ENCODE results near the gene NUP188. TPM values are rescaled to one million over a fixed set of nuclear protein-coding genes. Genes with fewer than 3 reads are reported as not detected.

The NUP188 gene
- total RNA-seq, 1 donor = 30.0 TPM

DNA sequence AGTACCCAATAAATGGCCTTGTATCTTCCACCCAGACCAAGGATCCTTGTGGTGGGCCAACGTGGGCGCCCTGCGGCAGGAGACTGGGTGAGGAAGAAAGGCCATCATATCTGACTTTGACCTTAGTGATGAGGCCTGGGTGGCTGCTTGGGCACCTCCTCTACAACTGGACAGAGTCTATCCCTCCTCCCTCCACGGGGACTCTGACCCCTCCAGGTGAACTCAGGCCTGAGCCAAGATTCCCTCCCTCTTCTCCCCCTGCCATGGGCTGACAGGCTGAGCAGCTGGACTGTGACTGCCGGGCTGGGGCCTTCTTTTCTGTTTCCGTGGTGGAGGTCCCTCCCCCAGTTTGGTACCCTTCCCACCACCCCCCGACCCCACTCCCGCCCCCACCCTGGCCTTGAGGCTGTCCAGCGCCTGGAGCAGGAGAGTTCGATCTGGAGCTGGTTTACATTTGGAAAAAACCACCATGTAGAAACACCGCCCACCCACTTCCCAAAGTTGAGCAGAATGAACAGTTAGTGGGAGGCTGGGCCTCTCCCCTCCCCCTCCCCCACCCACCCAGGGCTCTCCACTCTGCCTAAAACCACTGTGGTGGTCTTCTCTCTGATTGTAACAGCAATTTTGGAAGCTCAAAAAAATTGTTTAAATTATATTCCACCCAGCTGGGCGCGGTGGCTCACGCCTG, 28.0 kb upstream of the NUP188 start:
- TF ChIP-seq, protein P1, sequence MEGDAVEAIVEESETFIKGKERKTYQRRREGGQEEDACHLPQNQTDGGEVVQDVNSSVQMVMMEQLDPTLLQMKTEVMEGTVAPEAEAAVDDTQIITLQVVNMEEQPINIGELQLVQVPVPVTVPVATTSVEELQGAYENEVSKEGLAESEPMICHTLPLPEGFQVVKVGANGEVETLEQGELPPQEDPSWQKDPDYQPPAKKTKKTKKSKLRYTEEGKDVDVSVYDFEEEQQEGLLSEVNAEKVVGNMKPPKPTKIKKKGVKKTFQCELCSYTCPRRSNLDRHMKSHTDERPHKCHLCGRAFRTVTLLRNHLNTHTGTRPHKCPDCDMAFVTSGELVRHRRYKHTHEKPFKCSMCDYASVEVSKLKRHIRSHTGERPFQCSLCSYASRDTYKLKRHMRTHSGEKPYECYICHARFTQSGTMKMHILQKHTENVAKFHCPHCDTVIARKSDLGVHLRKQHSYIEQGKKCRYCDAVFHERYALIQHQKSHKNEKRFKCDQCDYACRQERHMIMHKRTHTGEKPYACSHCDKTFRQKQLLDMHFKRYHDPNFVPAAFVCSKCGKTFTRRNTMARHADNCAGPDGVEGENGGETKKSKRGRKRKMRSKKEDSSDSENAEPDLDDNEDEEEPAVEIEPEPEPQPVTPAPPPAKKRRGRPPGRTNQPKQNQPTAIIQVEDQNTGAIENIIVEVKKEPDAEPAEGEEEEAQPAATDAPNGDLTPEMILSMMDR (IDR thresholded peaks at IDR 0.05; ENCODE audit: extremely low read depth, low read depth, low read length) = no peak

DNA sequence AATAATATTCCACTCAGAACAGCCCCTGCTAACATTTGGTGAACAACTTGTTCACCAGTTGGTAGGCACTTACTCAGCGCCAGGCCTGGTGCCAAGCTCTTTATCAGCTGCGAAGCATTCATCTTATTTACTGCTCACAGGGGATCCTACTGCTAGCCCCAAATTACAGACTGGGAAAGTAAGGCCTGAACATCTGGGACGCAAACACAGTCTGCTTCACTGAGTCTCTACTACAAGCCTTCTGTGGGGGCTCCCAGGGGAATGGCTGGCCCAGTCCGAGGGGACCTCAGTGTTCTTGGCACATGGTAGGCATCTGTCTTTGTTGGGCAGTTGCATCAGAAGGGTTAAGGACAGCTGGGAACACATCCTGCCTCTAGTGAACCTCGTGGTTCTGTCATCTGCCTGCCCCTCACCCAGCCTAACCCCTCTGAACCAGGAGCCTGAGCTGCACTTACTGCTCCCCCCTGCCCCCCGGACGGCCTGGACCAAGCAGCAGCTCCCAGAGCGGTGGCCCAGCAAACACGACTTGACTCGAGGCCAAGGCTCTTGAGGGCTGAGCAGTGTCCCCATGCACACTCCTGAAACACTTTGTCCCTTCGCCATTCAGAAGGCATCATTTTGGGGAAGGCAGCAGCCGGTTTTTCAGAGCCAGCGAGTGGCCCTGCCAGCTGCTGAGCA, 27.0 kb upstream of the NUP188 start, which contains the start of gene PHYHD1:
PHYHD1 (plus strand) TSS at position 602 of the 678 bp plus-strand sequence. CDS start 1,342 bp downstream, outside the sequence.
- TF ChIP-seq, protein P1 (IDR thresholded peaks at IDR 0.05; ENCODE audit: extremely low read depth, low read depth, low read length) = no peak
- H3K9me3 ChIP-seq (ENCODE audit: low read depth, low read length) = no peaks in the 10 kb centered on the region
- H3K27me3 ChIP-seq (ENCODE audit: insufficient read depth, low read length) = no peaks in the 10 kb centered on the region
- DNase-seq (ENCODE audit: insufficient read length, low spot score, missing footprints) = peak; percentile 96
- peaks cover 21% of the 10 kb centered on the region for H3K4me1 ChIP-seq (ENCODE audit: insufficient read depth, low read length)
- H3K36me3 ChIP-seq (ENCODE audit: insufficient read depth, low read length) = peaks cover 21% of the 10 kb centered on the region
- H4K20me1 ChIP-seq (ENCODE audit: insufficient read depth, low read length) = no peaks in the 10 kb centered on the region
- H3K79me2 ChIP-seq (ENCODE audit: insufficient read depth, low read length) = peaks cover 9% of the 10 kb centered on the region
- no peak within 1 kb of the TSS for H3K27ac ChIP-seq (ENCODE audit: low read depth, low read length)
- H3K4me3 ChIP-seq (ENCODE audit: insufficient read depth, low read length) = no peak within 1 kb of the TSS
- H3K4me2 ChIP-seq (ENCODE audit: insufficient read depth, low read length) = peak within 1 kb of the TSS; percentile 55
- H2AFZ ChIP-seq (ENCODE audit: low read length) = peak within 1 kb of the TSS; percentile 35

More for the DNA sequence above, 28.0 kb upstream of the NUP188 start:
- Histone ChIP-seq H3K36me3 (ENCODE audit: insufficient read depth, low read length) (peaks cover 27% of the 10 kb centered on the region), H3K4me3 (ENCODE audit: insufficient read depth, low read length) (no peak overlapping the region), H3K79me2 (ENCODE audit: insufficient read depth, low read length) (peaks cover 15% of the 10 kb centered on the region), H2AFZ (ENCODE audit: low read length) (no peak overlapping the region), H3K27me3 (ENCODE audit: insufficient read depth, low read length) (no peaks in the 10 kb centered on the region), H3K27ac (ENCODE audit: low read depth, low read length) (no peak overlapping the region), H3K4me1 (ENCODE audit: insufficient read depth, low read length) (peaks cover 21% of the 10 kb centered on the region), H4K20me1 (ENCODE audit: insufficient read depth, low read length) (no peaks in the 10 kb centered on the region), H3K9me3 (ENCODE audit: low read depth, low read length) (no peaks in the 10 kb centered on the region), H3K4me2 (ENCODE audit: insufficient read depth, low read length) (no peak overlapping the region)
- DNase-seq (ENCODE audit: insufficient read length, low spot score, missing footprints) = peak; percentile 58

DNA sequence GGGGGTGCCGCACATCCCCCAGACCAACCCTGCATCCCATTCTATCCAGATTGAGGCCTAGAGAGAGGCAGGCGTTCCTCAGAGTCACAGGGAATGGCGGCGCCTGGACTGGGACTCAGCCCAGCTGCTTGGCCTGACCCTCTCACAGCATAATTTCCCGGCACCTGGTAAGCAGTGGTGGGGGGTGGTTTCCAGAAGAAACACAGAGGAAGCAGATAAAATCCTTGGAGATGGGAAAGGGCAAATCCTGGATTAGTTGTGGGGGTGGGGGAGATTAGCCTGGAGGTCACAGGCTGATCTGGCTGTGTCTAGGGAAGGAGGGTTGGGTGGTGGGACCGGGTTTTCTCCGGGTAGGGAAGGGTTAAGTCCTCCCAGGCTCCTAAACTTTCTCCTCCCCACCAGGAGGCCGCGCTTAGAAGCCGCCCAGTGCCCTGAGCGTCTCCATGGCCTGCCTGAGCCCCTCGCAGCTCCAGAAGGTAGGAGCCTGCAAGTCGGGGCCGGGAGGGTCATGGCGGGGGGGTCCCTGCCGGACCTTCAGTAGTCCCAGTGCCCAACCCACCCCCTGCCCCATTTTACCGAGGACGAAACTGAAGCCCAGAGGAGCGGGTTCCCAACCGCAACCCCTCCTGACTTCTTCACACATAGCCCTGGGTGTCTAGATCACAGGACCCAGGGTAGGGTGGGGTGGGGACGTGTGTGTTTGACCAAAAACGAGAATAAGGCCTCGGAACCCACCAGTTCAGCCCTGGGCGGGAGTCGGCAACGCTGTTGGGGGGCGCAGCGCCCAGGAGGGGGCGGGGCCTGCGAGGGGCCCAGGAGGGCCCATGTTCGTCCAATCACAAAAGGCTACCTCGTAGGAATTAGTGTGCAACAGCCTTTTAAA, 25.4 kb upstream of the NUP188 start:
- peak; percentile 92 for DNase-seq (ENCODE audit: insufficient read length, low spot score, missing footprints)
- no peaks in the 10 kb centered on the region for H3K27me3 ChIP-seq (ENCODE audit: insufficient read depth, low read length)
- peaks cover 2% of the 10 kb centered on the region for H3K79me2 ChIP-seq (ENCODE audit: insufficient read depth, low read length)
- no peaks in the 10 kb centered on the region for H3K9me3 ChIP-seq (ENCODE audit: low read depth, low read length)
- TF ChIP-seq, protein P1 (IDR thresholded peaks at IDR 0.05; ENCODE audit: extremely low read depth, low read depth, low read length) = no peak
- H3K4me1 ChIP-seq (ENCODE audit: insufficient read depth, low read length) = peaks cover 13% of the 10 kb centered on the region
- H4K20me1 ChIP-seq (ENCODE audit: insufficient read depth, low read length) = no peaks in the 10 kb centered on the region
- H3K4me3 ChIP-seq (ENCODE audit: insufficient read depth, low read length) = peak overlapping the region; percentile 63
- H3K4me2 ChIP-seq (ENCODE audit: insufficient read depth, low read length) = peak overlapping the region; percentile 55
- H3K27ac ChIP-seq (ENCODE audit: low read depth, low read length) = no peak overlapping the region
- peaks cover 11% of the 10 kb centered on the region for H3K36me3 ChIP-seq (ENCODE audit: insufficient read depth, low read length)
- peak overlapping the region; percentile 35 for H2AFZ ChIP-seq (ENCODE audit: low read length)

Measured in osteoblast (primary cell).